ENCODE data around the gene NAGK.

Gene NAGK

GRCh38 chr2:71126957-71127356 lies 58.5 kb downstream of the NAGK start:
- CTCF ChIA-PET, result interaction anchor here (0.7 to 1.2 kb wide), 2 partner anchors 26 to 379 kb away, joined by 3 to 8 read pairs; no protein-coding TSS in a partner anchor
- Histone ChIP-seq H3K4me1 (ENCODE audit: control insufficient read depth, insufficient read depth, low read length) (0 out of 2 replicates have a peak, but pooled peaks cover 3% of the 10 kb centered on the region), H3K4me3 (ENCODE audit: low read depth, low read length) (no peak overlapping the region), H3K36me3 (ENCODE audit: control insufficient read depth in 2 of 2, insufficient read depth in 1 of 2, low read length in 2 of 2) (peaks cover 9 to 18% of the 10 kb centered on the region in 2 experiments; a peak in 2 of 3 replicates), H3K9me3 (ENCODE audit: control insufficient read depth, insufficient read depth, low read depth, low read length) (no peaks in the 10 kb centered on the region), H3K27ac (ENCODE audit: extremely low read depth, low read depth, low read length) (no peak overlapping the region)
- TF ChIP-seq KLF16 (tag by site-specific recombination; IDR thresholded peaks at IDR 0.05), result no peak
- no peak for TF ChIP-seq KLF9 (tag by site-specific recombination; IDR thresholded peaks at IDR 0.05; ENCODE audit: low read depth)
- TF ChIP-seq ZNF76 (tag by site-specific recombination; IDR thresholded peaks at IDR 0.05; ENCODE audit: borderline replicate concordance, low read depth), result no peak
- TF ChIP-seq ZNF645 (tag by site-specific recombination; IDR thresholded peaks at IDR 0.05), result no peak
- TF ChIP-seq ZBTB6 (tag by site-specific recombination; IDR thresholded peaks at IDR 0.05), result no peak
- no peak for TF ChIP-seq ZNF214 (tag by site-specific recombination; IDR thresholded peaks at IDR 0.05; ENCODE audit: borderline replicate concordance)
- no peak for TF ChIP-seq ZNF324 (tag by site-specific recombination; IDR thresholded peaks at IDR 0.05)
- no peak for TF ChIP-seq ZNF596 (tag by site-specific recombination; IDR thresholded peaks at IDR 0.05)
- TF ChIP-seq TSHZ1 (tag by site-specific recombination; IDR thresholded peaks at IDR 0.05; ENCODE audit: borderline replicate concordance), result no peak
- no peak for TF ChIP-seq ZNF248 (tag by site-specific recombination; IDR thresholded peaks at IDR 0.05)
- no peak for TF ChIP-seq ZNF423 (tag by site-specific recombination; IDR thresholded peaks at IDR 0.05)
- no peak for TF ChIP-seq ZNF473 (tag by site-specific recombination; IDR thresholded peaks at IDR 0.05)
- no peak for TF ChIP-seq ZNF555 (tag by site-specific recombination; conservative IDR thresholded peaks at IDR 0.05)
- TF ChIP-seq TCF7L2 (IDR thresholded peaks at IDR 0.05; ENCODE audit: borderline replicate concordance, low read depth, low read length), result no peak
- POLR2A ChIA-PET, result no interaction called here
